Measurements from ENCODE around the gene LNPK.
"Not testable (repeated sequence)": the region's sequence is repeated elsewhere in the genome, so short reads cannot be mapped to it uniquely, and the experiment has no call there.

The LNPK gene

GRCh38 chr2:175965773-175966172 is 36.3 kb downstream of the LNPK start:
- DNase-seq: no peak

GRCh38 chr2:175964195-175964594 is 37.9 kb downstream of the LNPK start:
- DNase-seq: no peak

GRCh38 chr2:175963171-175963570 is 38.9 kb downstream of the LNPK start:
- not testable (repeated sequence) for DNase-seq

- no peak for DNase-seq
These were observed 44.2 kb downstream of the LNPK start for GRCh38 chr2:175957845-175958244.

GRCh38 chr2:175955136-175955535 is 46.9 kb downstream of the LNPK start:
- DNase-seq: no peak

GRCh38 chr2:175950512-175950911 is 51.6 kb downstream of the LNPK start:
- DNase-seq: no peak

- no peak for DNase-seq
These were observed 53.9 kb downstream of the LNPK start for GRCh38 chr2:175948191-175948590.

GRCh38 chr2:175947073-175947472 is 55.0 kb downstream of the LNPK start:
- no peak for DNase-seq

- DNase-seq: no peak
These were observed 60.4 kb downstream of the LNPK start for GRCh38 chr2:175941699-175942098.

- DNase-seq: no peak
These were observed 64.9 kb downstream of the LNPK start for GRCh38 chr2:175937216-175937615.

GRCh38 chr2:175935289-175936181 is 66.5 kb downstream of the LNPK start:
- no peak for DNase-seq

- no peak for DNase-seq
These were observed 69.4 kb downstream of the LNPK start for GRCh38 chr2:175932675-175933074.

GRCh38 chr2:175931805-175932204 is 70.3 kb downstream of the LNPK start:
- peak; percentile 30 for DNase-seq

- no peak for DNase-seq
These were observed 71.6 kb downstream of the LNPK start for GRCh38 chr2:175930504-175930903.

- DNase-seq: no peak
These were observed 72.2 kb downstream of the LNPK start for GRCh38 chr2:175929850-175930249.

- no peak for DNase-seq
These were observed 75.8 kb downstream of the LNPK start for GRCh38 chr2:175926272-175926671.

GRCh38 chr2:175922160-175922559 is 79.9 kb downstream of the LNPK start:
- no peak for DNase-seq

GRCh38 chr2:175918935-175919334 is 83.1 kb downstream of the LNPK start:
- DNase-seq: no peak

GRCh38 chr2:175914846-175915245 is 87.2 kb downstream of the LNPK start:
- no peak for DNase-seq

- not testable (repeated sequence) for DNase-seq
These were observed 88.0 kb downstream of the LNPK start for GRCh38 chr2:175913849-175914743.

GRCh38 chr2:175913267-175913666 is 88.8 kb downstream of the LNPK start:
- not testable (repeated sequence) for DNase-seq

- no peak for DNase-seq
These were observed 98.0 kb downstream of the LNPK start for GRCh38 chr2:175904035-175904434.

GRCh38 chr2:175903384-175903936 is 98.6 kb downstream of the LNPK start:
- DNase-seq: no peak

All from right hindlimb (tissue), 1 donor.